Breast epithelium (tissue), 3 donors: Measurements from ENCODE around the gene DNM3.

Experiments
- POLR2A ChIP-seq: fragments of 450-650 bp; IDR thresholded peaks from one replicate; pipeline ENCODE4 v1.6.1; 2016; ENCODE audit warnings: antibody characterized with exemption, mild to moderate bottlenecking, moderate library complexity
- POLR2AphosphoS5 ChIP-seq, 3 donors: sonication (generic); formaldehyde crosslinking; IDR thresholded peaks; one replicate each; pipeline ENCODE4 v1.6.1; 2017; ENCODE audit warnings: antibody characterized with exemption in 3 of 3

DNA sequence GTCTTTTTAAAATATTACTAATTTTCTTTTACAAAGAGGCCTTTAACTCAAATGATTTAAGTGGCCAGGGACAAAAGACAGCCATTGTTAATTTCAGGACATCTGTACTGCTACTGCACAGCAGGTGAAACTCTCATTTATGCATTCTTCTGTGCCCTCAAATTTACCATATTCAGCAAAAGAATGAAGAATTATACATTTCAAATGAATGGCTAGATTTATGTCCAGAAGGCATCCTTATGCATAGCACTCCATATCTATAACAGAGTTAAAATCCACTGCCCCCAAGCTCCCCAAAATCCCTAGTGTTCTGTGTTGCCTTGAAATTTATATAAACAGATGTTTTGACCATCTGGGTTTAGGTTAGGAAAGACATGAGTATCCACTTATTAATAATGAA is 202.6 kb downstream of the DNM3 start:
- no peak for TF ChIP-seq POLR2A
- TF ChIP-seq POLR2AphosphoS5 (IDR thresholded peaks at IDR 0.05), result no peak
